Measurements from ENCODE around the gene PHACTR2.
"Not testable (repeated sequence)": the region's sequence is repeated elsewhere in the genome, so short reads cannot be mapped to it uniquely, and the experiment has no call there.

Gene PHACTR2

GRCh38 chr6:143637691-143638090 is 40.1 kb upstream of the PHACTR2 start:
- Histone ChIP-seq H3K36me3 (no peaks in the 10 kb centered on the region), H3K27me3 (no peaks in the 10 kb centered on the region), H3K27ac (no peak overlapping the region), H3K4me1 (ENCODE audit: control insufficient read depth in 1 of 2, insufficient read depth in 1 of 2, low read depth in 1 of 2, low read length in 1 of 2) (no peaks in the 10 kb centered on the region), H3K4me3 (ENCODE audit: low read depth in 1 of 2, low read length in 1 of 2) (no peak overlapping the region), H3K9me3 (no peaks in the 10 kb centered on the region)
- TF ChIP-seq CTCF (IDR thresholded peaks at IDR 0.05) = no peak

GRCh38 chr6:143642403-143642802 is 35.4 kb upstream of the PHACTR2 start:
- Histone ChIP-seq H3K9me3 (no peaks in the 10 kb centered on the region), H3K4me3 (ENCODE audit: low read depth in 1 of 2, low read length in 1 of 2) (no peak overlapping the region), H3K27me3 (no peaks in the 10 kb centered on the region), H3K4me1 (ENCODE audit: control insufficient read depth in 1 of 2, insufficient read depth in 1 of 2, low read depth in 1 of 2, low read length in 1 of 2) (no peaks in the 10 kb centered on the region), H3K36me3 (no peaks in the 10 kb centered on the region), H3K27ac (no peak overlapping the region)
- TF ChIP-seq CTCF (IDR thresholded peaks at IDR 0.05) = no peak

GRCh38 chr6:143647191-143647590 is 30.6 kb upstream of the PHACTR2 start:
- H3K36me3 ChIP-seq = no peaks in the 10 kb centered on the region
- no peak overlapping the region for H3K27ac ChIP-seq
- no peaks in the 10 kb centered on the region for H3K27me3 ChIP-seq
- H3K9me3 ChIP-seq = no peaks in the 10 kb centered on the region
- H3K4me1 ChIP-seq (ENCODE audit: control insufficient read depth in 1 of 2, insufficient read depth in 1 of 2, low read depth in 1 of 2, low read length in 1 of 2) = peaks cover 0 to 5% of the 10 kb centered on the region in 2 experiments
- TF ChIP-seq CTCF (IDR thresholded peaks at IDR 0.05) = no peak
- no peak overlapping the region for H3K4me3 ChIP-seq (ENCODE audit: low read depth in 1 of 2, low read length in 1 of 2)

GRCh38 chr6:143647732-143648131 is 30.0 kb upstream of the PHACTR2 start:
- Histone ChIP-seq H3K9me3 (no peaks in the 10 kb centered on the region), H3K4me3 (ENCODE audit: low read depth in 1 of 2, low read length in 1 of 2) (no peak overlapping the region), H3K36me3 (no peaks in the 10 kb centered on the region), H3K27ac (no peak overlapping the region), H3K4me1 (ENCODE audit: control insufficient read depth in 1 of 2, insufficient read depth in 1 of 2, low read depth in 1 of 2, low read length in 1 of 2) (peaks cover 0 to 5% of the 10 kb centered on the region in 2 experiments), H3K27me3 (no peaks in the 10 kb centered on the region)
- no peak for TF ChIP-seq CTCF (IDR thresholded peaks at IDR 0.05)

GRCh38 chr6:143649319-143649718 is 28.4 kb upstream of the PHACTR2 start:
- H3K4me1 ChIP-seq (ENCODE audit: control insufficient read depth in 1 of 2, insufficient read depth in 1 of 2, low read depth in 1 of 2, low read length in 1 of 2); H3K4me3 ChIP-seq (ENCODE audit: low read depth in 1 of 2, low read length in 1 of 2); H3K9me3 ChIP-seq; H3K36me3 ChIP-seq; H3K27ac ChIP-seq; H3K27me3 ChIP-seq: not testable (repeated sequence)

GRCh38 chr6:143651328-143651727 is 26.4 kb upstream of the PHACTR2 start:
- not testable (repeated sequence) for H3K9me3 ChIP-seq; H3K36me3 ChIP-seq; H3K4me1 ChIP-seq (ENCODE audit: control insufficient read depth in 1 of 2, insufficient read depth in 1 of 2, low read depth in 1 of 2, low read length in 1 of 2); H3K4me3 ChIP-seq (ENCODE audit: low read depth in 1 of 2, low read length in 1 of 2); H3K27ac ChIP-seq; H3K27me3 ChIP-seq

GRCh38 chr6:143652841-143653331 is 24.9 kb upstream of the PHACTR2 start:
- H3K27me3 ChIP-seq = no peaks in the 10 kb centered on the region
- no peak overlapping the region for H3K27ac ChIP-seq
- peaks cover 0 to 2% of the 10 kb centered on the region in 2 experiments for H3K4me1 ChIP-seq (ENCODE audit: control insufficient read depth in 1 of 2, insufficient read depth in 1 of 2, low read depth in 1 of 2, low read length in 1 of 2)
- no peak for TF ChIP-seq CTCF (IDR thresholded peaks at IDR 0.05)
- H3K9me3 ChIP-seq = no peaks in the 10 kb centered on the region
- no peak overlapping the region for H3K4me3 ChIP-seq (ENCODE audit: low read depth in 1 of 2, low read length in 1 of 2)
- no peaks in the 10 kb centered on the region for H3K36me3 ChIP-seq

Measured in neutrophil (primary cell).